ENCODE results near the gene TRABD. TPM values are rescaled to one million over a fixed set of nuclear protein-coding genes. Genes with fewer than 3 reads are reported as not detected.
"Not testable (repeated sequence)": the region's sequence is repeated elsewhere in the genome, so short reads cannot be mapped to it uniquely, and the experiment has no call there.

Gene TRABD
- total RNA-seq, 2 donors from 2014 or later: 12.3 to 20.0 TPM

DNA sequence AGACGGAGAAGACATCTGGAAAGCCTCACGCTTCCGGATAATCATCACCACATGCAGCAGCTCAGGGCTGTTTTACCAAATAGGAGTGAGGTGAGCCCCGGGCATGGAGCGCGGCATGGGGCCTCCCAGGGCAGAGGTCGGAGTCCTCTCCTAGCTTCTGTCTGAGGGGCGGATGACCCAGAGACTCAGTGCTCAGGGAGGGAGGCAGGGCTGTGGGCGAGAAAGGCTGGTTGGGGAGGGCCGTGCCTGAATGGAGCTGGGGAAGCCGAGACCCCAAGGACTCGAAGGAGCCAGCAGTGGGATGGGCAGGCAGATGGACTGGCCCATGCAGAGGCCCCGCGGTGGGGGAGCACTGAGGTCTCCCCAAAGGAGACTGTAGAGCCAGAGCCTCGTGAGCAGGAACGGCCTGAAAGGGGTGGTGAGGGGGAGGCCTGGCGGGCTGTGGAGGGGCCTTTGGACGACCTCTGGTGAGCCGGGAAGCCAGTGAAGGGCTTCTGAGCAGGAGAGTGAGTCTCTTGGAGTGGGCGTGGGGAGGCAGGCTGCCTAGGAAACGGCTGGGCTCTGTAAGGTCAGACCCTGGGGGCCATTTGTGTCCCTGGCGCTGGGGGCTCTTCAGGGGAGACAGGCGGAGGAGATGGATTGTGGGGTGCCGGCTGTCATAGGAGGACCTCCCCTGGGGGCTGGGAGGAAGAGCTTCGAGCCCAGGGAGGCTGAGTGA, 39.8 kb upstream of the TRABD start:
- H3K4me1 ChIP-seq: no peaks in the 10 kb centered on the region
- H3K27ac ChIP-seq: no peak overlapping the region
- no peaks in the 10 kb centered on the region for H3K9me3 ChIP-seq
- H3K27me3 ChIP-seq: no peaks in the 10 kb centered on the region
- TF ChIP-seq, protein P1, sequence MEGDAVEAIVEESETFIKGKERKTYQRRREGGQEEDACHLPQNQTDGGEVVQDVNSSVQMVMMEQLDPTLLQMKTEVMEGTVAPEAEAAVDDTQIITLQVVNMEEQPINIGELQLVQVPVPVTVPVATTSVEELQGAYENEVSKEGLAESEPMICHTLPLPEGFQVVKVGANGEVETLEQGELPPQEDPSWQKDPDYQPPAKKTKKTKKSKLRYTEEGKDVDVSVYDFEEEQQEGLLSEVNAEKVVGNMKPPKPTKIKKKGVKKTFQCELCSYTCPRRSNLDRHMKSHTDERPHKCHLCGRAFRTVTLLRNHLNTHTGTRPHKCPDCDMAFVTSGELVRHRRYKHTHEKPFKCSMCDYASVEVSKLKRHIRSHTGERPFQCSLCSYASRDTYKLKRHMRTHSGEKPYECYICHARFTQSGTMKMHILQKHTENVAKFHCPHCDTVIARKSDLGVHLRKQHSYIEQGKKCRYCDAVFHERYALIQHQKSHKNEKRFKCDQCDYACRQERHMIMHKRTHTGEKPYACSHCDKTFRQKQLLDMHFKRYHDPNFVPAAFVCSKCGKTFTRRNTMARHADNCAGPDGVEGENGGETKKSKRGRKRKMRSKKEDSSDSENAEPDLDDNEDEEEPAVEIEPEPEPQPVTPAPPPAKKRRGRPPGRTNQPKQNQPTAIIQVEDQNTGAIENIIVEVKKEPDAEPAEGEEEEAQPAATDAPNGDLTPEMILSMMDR (IDR thresholded peaks at IDR 0.05): no peak
- DNase-seq (ENCODE audit: low spot score): no peak
- no peaks in the 10 kb centered on the region for H3K36me3 ChIP-seq
- no peak overlapping the region for H3K4me3 ChIP-seq

DNA sequence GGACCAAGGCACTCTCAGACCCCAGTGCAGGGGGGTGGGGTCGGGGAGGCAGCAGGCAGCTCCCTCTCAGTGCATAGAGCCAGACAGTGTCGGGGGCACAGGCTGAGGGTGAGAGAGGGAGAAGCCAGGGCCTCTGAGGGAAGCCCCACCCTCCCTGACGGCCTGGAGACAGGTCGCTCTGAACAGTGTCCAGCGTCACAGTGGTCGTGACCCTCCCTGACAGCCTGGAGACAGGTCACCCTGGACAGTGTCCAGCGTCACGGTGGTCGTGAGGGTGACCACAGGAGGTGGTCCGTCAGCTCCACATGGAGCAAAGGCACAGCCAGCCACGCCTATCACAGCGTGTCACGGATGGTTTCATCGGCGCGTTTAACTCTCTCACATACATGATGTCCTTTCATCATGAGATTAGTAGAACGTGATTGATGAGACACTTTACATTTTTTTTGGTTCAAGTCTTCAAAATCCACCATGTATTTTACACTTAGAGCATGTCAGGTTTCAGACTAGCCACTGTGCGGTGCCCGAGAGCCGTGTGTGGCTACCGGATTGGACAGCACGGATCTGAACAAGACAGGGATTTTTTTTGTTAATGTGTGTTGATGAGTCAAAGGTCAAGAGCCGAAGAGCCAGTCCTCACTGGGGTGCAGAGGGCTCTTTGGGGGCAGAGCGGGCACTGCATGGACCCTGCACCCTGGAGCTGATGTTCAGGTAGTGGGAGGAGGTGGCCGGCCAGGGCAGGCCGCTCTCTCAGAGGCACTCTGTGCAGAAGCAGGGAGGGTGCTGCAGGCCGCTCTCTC, 39.1 kb upstream of the TRABD start:
- Histone ChIP-seq H3K4me1 (no peaks in the 10 kb centered on the region), H3K9me3 (no peaks in the 10 kb centered on the region), H3K4me3 (no peak overlapping the region), H3K27me3 (no peaks in the 10 kb centered on the region), H3K27ac (no peak overlapping the region), H3K36me3 (no peaks in the 10 kb centered on the region)
- TF ChIP-seq, protein P1 (IDR thresholded peaks at IDR 0.05): peak; percentile 74 to 75
- DNase-seq (ENCODE audit: low spot score): peak; percentile 72

DNA sequence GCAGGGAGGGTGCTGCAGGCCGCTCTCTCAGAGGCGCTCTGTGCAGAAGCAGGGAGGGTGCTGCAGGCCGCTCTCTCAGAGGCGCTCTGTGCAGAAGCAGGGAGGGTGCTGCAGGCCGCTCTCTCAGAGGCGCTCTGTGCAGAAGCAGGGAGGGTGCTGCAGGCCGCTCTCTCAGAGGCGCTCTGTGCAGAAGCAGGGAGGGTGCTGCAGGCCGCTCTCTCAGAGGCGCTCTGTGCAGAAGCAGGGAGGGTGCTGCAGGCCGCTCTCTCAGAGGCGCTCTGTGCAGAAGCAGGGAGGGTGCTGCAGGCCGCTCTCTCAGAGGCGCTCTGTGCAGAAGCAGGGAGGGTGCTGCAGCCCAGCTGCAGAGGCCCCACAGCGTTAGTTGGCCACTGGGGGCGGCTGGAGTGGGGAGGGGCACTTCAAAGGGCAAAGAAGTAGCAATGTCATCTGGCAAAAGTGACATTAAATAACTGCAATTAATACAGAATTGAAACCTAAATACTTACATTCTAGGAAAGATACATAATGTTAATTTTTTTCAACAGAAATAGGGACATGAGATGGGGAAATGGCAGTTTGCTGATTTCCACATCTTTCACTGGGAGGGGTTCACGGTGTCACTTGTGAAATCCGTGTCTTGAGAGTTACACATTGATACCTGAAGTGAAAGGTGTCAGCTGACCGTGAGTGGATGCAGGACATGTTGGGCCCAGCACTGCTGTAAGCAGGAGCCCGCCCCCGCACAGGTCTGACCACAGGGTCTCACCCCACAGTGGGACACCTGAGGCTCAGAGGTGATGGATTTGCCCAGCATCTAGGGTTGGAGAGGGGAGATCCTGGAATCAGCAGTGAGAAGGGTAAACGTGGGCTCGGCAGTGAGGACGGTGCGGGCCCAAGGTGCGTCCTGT, 38.2 kb upstream of the TRABD start:
- DNase-seq (ENCODE audit: low spot score); H3K4me1 ChIP-seq; H3K36me3 ChIP-seq; H3K27me3 ChIP-seq; H3K27ac ChIP-seq; H3K4me3 ChIP-seq; H3K9me3 ChIP-seq: not testable (repeated sequence)

DNA sequence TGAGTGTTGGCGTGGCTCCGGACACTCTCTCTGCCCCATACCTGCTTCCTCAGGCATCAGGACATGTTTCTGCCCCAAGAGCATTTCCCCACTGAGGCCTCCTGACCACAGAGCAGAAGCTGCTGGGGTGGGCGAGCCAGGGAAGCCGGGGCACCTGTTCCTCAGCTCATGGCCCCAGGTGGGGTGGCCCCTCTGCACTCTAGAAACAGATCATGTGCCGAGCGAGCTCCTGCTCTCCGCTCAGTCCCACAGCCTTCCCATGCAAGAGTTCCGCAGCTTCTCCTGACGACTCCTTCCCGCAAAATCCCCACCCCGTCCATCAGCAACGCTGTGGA, 37.6 kb upstream of the TRABD start:
- DNase-seq (ENCODE audit: low spot score): no peak
- Histone ChIP-seq H3K27me3 (no peaks in the 10 kb centered on the region), H3K4me1 (no peaks in the 10 kb centered on the region), H3K27ac (no peak overlapping the region), H3K9me3 (no peaks in the 10 kb centered on the region), H3K36me3 (no peaks in the 10 kb centered on the region), H3K4me3 (no peak overlapping the region)
- TF ChIP-seq, protein P1 (IDR thresholded peaks at IDR 0.05): no peak

DNA sequence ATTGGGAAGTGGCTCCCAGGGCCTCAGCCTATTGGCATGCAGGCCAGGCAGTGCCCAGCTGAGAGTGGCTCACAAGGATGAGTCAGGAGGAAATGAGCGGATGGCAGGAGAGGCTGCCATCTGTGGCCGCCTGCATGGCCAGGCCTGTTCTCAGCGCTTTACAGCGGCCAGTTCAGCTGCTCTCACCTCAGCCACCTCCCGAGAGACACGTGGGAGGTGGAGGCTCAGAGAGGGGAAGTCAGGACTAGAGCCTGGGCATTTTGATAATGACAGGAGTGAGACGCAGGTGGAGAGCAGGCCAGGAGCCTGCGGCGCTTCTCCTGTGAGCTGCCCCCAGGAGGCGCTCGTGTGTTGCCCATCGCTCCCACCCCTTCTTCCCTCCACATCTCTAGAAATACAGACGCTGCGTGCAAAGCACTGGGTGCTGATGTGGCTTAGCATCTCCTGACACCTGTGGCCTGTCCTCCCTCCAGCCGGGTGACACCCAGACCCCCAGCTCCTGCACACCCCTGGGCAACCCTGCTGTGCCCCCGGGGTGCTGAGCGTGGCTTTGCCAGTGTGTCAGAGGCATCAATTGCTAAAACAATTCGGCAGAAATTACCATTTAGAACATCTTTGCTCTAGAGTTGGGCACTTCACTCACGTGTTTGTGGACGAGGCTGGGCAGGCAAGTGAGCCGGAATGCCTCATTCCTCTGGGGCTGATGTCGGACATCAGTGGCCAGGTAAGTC, 36.6 kb upstream of the TRABD start:
- H3K27ac ChIP-seq: no peak overlapping the region
- H3K4me3 ChIP-seq: no peak overlapping the region
- DNase-seq (ENCODE audit: low spot score): no peak
- H3K4me1 ChIP-seq: no peaks in the 10 kb centered on the region
- TF ChIP-seq, protein P1 (IDR thresholded peaks at IDR 0.05): peak in 1 of 2 donors; percentile 78
- H3K27me3 ChIP-seq: no peaks in the 10 kb centered on the region
- H3K9me3 ChIP-seq: no peaks in the 10 kb centered on the region
- no peaks in the 10 kb centered on the region for H3K36me3 ChIP-seq
